ENCODE data around the gene TREH.
"Not testable (repeated sequence)": the region's sequence is repeated elsewhere in the genome, so short reads cannot be mapped to it uniquely, and the experiment has no call there.

TREH gene

DNA sequence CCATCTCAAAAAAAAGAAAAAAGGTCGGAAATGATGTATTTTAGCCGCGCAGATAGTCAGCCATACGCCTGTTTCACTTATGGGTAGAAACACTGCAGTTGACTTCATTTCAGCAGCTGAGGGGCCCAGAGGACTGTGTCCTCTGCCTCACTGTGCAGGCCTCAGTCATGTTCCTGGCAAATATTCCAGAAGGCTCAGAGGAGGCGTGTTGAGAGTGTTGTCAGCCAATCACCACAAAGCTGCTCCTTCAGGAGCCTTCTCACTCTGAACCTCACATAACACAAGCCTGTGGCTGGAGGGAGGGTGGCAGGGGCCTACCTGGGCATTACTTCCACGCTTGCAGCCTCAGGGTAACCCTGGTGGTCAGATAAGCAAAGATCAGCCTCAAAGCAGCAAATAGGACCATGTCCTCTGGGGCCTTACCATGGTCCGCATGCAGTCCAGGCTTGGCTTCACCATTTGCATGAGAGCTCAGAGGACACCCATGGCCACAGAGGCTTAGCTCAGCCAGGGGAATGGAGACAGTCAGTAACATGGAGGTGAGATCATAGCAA lies 17.3 kb upstream of the TREH start:
- DNase-seq, result no peak

DNA sequence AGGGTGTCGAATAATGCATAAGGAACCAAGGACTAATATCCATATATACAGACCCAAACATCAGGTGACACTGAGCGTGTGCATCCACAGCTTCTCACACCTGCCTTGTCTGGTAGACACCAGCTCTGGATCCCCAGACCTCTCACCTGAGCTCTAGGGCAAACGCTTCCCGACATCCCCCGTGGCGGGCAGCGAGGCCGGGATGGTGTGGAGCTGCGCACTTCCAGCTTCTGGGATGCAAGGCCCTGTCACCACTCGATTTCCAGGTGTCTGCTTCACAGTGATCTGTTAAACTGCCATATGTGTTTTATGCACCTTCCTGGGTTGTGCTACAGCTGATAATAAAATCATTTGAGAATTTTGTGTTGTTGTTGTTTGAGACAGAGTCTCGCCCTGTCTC lies 15.3 kb upstream of the TREH start:
- no peak for DNase-seq

DNA sequence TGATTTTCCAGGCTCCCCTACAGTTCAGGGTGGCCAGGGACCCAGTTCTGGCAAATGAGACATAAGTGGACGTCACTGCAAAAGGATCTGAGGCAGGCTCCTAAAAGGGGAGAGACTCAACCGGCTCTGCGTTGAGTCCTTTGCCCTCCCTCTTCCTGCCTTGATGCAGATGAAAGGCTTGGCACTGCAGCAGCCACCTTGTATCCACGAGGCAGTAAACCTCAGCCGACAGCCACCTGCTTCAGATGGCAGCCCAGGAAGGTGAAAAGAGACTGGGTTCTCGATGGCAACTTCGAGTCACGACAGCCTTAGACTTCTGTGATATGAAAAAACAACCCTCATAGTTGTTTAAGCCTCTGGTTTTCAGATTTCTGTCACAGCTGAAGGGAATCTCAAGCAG lies 14.7 kb upstream of the TREH start:
- no peak for DNase-seq

DNA sequence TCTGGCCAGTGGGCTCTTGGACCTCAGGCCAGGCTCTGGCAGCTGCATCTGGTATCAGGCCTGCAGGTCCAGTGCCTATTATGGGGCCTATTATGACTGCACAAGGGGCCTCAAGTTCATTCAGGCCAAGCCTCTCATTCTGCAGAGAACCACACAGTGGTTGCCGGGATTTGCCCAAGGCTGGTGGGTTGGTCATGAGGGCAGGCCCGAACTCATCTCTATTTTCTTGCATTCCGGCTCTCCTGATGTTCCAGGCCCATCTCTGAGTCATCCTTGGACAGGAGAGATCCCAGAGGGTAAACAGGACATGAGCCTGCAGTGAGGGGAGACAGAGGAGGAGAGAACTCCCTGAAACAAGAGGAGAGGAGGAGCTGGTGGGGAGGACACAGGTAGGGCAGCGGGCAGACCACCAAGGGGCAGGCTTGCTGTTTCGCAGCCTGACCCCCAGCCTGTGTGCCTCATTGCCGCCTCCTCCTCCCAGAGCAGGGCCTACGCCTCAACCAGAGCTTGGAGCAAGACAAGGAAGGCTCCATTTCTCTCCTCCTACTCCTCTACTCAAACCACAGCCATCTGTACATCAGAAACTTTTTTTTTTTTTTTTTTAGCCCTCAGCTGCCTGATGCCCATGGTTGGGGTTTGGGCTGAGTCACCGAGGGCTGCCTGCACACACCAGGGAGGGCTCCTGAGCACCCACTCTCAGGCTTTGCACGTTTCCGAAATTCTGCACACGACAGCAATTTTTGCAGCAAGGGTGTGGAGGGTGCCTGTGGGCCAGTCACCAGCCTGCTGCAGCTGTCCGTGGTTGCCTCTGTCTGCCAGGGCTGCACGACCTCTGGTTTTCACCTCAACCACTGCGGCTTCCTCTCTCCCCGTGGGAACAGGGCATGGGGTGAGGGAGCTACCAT lies 12.7 kb upstream of the TREH start:
- DNase-seq, result no peak

DNA sequence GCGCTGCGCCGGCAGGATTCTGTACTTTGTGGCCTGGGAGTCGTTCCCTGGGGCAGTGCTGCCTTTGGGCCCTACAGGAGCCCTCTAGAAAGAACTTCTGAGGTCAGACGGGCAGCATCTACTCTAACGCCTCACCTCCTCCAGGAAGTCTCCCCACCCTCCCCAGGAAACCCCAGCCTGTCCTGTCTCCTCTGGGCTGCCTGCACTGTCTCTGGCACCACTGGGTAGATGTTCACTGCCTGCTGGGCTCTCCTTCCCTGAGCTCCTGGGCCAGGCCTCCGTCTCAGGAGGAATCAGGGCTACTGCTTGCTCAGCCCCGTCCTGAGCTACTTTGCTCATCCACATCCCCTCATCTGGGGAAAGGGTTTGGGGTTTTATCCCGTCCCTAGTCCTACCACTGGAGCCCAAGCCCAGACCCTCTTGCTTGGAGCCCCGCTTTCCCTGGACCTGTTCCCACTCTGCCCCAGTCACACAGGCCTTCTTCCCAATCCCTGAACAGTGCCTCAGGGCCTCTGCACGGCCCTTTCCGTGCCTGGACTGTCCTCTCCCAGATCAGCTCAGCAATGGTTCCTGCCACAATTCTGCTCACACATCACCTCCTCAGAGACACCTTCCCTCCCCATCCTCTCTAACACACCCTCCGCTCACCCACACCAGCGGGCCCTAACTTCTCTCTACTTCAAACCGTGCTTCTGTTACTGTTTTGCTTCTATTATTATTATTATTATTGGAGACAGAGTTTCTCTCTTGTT lies 11.3 kb upstream of the TREH start:
- no peak for DNase-seq

DNA sequence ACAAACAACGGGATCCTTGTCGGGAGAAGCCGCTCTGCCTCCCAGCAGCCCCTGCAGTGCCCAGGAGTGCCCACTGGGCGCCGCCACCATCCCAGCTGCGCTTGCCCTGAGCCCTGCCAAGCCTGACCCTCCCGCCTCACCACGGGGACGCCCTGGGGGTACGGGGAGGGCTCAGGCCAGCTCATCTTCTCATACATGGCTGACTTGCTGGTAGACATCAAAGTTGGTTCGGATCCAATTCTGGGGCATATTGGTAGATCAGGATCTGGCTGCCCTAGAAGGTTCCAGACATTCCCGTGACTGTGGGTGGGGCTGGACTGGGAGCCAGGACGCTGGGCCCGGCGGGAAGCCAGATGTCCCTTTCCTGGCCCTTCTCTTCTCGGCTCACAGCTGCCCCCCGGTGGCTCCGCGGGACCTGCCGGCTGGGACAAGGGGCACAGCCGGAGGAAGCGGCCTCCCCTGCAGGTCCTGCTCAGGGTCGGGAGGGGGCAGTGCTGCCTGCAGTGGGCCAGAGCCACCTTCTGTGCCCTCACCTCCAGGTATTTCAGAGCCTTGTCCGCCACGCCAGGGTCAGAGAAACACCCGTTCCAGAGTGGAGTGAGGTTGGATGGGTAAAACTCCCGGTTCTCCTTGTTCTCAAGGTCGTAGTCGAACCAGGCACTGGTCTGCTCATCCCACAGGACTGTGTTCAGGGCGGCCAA lies 10.6 kb upstream of the TREH start:
- peak; percentile 98 for DNase-seq

- DNase-seq, result no peak
Measured at GRCh38 chr11:118689503-118689851, 10.0 kb upstream of the TREH start.

GRCh38 chr11:118688851-118689502 lies 9.5 kb upstream of the TREH start:
- no peak for DNase-seq

DNA sequence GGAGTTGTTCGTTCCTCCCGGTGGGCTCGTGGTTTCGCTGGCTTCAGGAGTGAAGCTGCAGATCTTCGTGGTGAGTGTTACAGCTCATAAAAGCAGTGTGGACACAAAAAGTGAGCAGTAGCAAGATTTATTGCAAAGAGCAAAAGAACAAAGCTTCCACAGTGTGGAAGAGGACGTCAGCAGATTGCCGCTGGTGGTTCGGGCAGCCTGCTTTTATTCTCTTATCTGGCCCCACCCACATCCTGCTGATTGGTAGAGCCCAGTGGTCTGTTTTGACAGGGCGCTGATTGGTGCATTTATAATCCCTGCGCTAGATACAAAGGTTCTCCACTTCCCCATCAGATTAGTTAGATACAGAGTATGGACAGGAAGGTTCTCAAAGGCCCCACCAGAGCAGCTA lies 8.9 kb upstream of the TREH start:
- not testable (repeated sequence) for DNase-seq

GRCh38 chr11:118687906-118688305 lies 8.5 kb upstream of the TREH start:
- DNase-seq, result no peak

DNA sequence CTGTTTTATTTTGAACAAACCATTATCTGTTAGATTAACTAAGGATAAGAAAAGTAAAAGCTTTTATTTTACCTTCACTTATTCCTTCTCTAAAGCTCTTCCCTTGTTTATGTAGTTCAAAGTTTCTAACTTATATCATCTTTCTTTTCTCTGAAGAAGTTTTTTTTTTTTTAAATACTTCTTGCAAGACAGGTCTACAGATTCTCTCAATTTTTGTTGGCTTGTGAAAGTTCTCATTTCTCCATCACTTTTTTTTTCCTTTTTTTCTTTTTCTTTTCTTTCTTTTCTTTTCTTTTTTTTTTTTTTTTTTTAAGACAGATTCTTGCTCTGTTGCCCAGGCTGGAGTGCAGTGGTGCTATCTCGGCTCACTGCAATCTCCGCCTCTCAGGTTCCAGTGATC lies 4.7 kb upstream of the TREH start:
- DNase-seq, result no peak

DNA sequence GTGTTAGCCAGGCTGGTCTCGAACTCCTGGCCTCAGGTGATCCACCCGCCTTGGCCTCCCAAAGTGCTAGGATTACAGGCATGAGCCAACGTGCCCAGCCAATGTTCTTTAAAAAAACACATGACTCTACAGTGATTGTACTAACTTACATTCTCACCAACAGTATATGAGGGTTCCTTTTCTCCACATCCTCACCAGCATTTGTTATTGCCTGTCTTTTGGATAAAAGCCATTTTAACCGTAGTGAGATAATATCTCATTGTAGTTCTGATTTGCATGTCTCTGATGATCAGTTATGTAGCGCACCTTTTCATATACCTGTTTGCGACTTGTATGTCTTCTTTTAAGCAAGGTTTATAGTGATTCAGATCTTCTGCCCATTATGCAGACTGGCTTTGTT lies 3.5 kb upstream of the TREH start:
- not testable (repeated sequence) for DNase-seq

GRCh38 chr11:118682372-118682771 lies 2.9 kb upstream of the TREH start:
- DNase-seq, result no peak

DNA sequence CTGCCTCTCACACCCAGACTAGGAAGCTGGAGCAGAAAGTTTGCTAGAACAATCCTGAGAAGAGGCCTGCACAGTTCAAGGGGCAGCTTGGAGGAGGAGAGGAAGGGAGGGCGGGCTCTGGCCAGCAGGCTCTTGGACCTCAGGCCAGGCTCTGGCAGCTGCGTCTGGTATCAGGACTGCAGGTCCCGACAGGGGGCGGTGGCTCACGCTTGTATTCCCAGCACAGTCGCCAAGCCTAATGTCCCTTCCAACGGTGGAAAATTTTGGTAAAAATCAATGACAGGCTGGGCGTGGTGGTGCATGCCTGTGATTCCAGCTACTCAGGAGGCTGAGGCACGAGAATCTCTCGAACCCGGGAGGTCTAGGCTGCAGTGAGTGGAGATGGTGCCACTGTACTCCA lies 542 bp downstream of the TREH start:
- DNase-seq, result not testable (repeated sequence)

DNA sequence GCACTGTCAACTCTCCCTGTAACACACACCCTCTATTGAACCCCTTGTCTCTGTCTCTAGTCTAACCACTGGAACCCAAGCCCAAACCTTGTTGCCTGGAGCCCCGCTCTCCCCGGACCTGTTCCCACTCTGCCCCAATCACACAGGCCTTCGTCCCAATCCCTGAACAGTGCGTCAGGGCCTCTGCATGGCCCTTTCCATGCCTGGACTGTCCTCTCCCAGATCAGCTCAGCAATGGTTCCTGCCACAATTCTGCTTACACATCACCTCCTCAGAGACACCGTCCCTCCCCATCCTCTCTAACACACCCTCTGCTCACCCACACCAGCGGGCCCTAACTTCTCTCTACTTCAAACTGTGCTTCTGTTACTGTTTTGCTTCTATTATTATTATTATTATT lies 1.5 kb downstream of the TREH start:
- DNase-seq, result no peak

GRCh38 chr11:118674082-118674435 lies 5.4 kb downstream of the TREH start:
- no peak for DNase-seq

GRCh38 chr11:118673361-118674081 lies 5.9 kb downstream of the TREH start:
- no peak for DNase-seq

GRCh38 chr11:118672846-118673245 lies 6.6 kb downstream of the TREH start:
- DNase-seq, result no peak

- no peak for DNase-seq
Measured at GRCh38 chr11:118671254-118671653, 8.2 kb downstream of the TREH start.

GRCh38 chr11:118670063-118670462 lies 9.4 kb downstream of the TREH start:
- DNase-seq, result no peak

DNA sequence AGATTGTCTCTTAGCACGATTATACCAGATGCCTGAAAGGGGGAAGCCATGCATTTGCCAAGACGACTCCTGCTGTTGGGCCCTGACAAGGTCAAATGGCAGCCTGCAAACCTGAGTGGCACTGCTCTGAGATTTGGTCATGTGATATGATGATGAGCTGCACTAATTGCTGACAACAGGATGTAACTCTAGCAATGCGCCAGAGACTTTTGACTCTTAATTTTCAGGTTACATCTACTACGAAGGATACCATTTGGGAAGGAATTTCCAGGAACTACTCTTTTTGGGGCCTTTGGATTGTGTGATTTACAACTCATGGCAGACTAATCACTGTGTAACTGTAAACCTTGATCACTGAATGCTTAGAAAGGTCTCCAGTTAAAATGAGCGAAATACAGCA lies 13.1 kb downstream of the TREH start:
- no peak for DNase-seq

DNA sequence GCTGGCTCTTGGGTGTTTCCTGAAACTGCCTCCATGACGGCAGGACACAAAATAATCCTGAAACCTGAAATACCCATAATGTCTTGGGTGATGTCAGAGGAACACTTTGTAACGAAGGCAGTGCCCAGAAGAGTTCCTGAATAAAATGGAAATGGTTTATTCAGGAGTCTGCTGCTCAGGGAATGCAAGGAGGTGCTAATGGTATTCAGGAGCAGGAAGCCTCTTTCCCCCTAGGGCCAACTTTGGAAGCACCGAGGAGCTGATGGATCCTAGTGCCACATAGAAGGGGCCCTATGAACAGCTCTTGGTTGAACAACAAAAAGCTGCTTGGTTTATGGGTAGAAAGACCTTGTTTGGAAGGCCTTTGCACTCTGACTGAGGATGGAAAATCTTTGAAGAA lies 15.5 kb downstream of the TREH start:
- no peak for DNase-seq

Measured in NCI-H1105 (cell line).